A204.1 (cell line): ENCODE results near the gene TLR8.

Source experiments
- FAIRE-seq: peaks from 2 replicates; lab custom pipeline; 2012; peaks lifted over from hg19 to GRCh38; lab: Jason Lieb, UNC

The TLR8 gene

GRCh38 chrX:12906046-12906761 is at the start of gene TLR8:
Gene TLR8 (plus strand): TSS chrX:12906620. CDS start chrX:12906707, 87 bp downstream.
- no peak for FAIRE-seq

GRCh38 chrX:12865359-12865758 is 41.1 kb upstream of the TLR8 start:
- FAIRE-seq, result no peak

GRCh38 chrX:12866451-12867377 is 39.7 kb upstream of the TLR8 start, which contains the start of gene TLR7:
Gene TLR7 (plus strand): TSS chrX:12867072. CDS start chrX:12867579, 507 bp downstream.
- FAIRE-seq, result no peak

- FAIRE-seq, result no peak
These were observed 38.7 kb upstream of the TLR8 start for GRCh38 chrX:12867685-12868084.

GRCh38 chrX:12868747-12869146 is 37.7 kb upstream of the TLR8 start:
- FAIRE-seq, result no peak

- no peak for FAIRE-seq
These were observed 35.2 kb upstream of the TLR8 start for GRCh38 chrX:12871257-12871656.

GRCh38 chrX:12872741-12873140 is 33.7 kb upstream of the TLR8 start:
- no peak for FAIRE-seq

GRCh38 chrX:12874581-12874980 is 31.8 kb upstream of the TLR8 start:
- no peak for FAIRE-seq

GRCh38 chrX:12877386-12877785 is 29.0 kb upstream of the TLR8 start:
- FAIRE-seq, result no peak

- no peak for FAIRE-seq
These were observed 27.9 kb upstream of the TLR8 start for GRCh38 chrX:12878536-12878935.

GRCh38 chrX:12881914-12882313 is 24.5 kb upstream of the TLR8 start:
- no peak for FAIRE-seq

GRCh38 chrX:12885508-12885907 is 20.9 kb upstream of the TLR8 start:
- FAIRE-seq, result no peak

GRCh38 chrX:12886545-12886944 is 19.9 kb upstream of the TLR8 start:
- no peak for FAIRE-seq

GRCh38 chrX:12887141-12887540 is 19.3 kb upstream of the TLR8 start:
- no peak for FAIRE-seq

- FAIRE-seq, result no peak
These were observed 18.7 kb upstream of the TLR8 start for GRCh38 chrX:12887767-12888166.

GRCh38 chrX:12890467-12890866 is 16.0 kb upstream of the TLR8 start:
- no peak for FAIRE-seq

GRCh38 chrX:12891171-12891570 is 15.2 kb upstream of the TLR8 start:
- no peak for FAIRE-seq

- no peak for FAIRE-seq
These were observed 14.4 kb upstream of the TLR8 start for GRCh38 chrX:12891915-12892506.

- no peak for FAIRE-seq
These were observed 13.7 kb upstream of the TLR8 start for GRCh38 chrX:12892716-12893115.

GRCh38 chrX:12894074-12895030 is 12.1 kb upstream of the TLR8 start:
- no peak for FAIRE-seq

- FAIRE-seq, result no peak
These were observed 10.6 kb upstream of the TLR8 start for GRCh38 chrX:12895866-12896265.

- no peak for FAIRE-seq
These were observed 9.5 kb upstream of the TLR8 start for GRCh38 chrX:12896935-12897334.
